ENCODE measurements around the gene METTL21A. TPM values are rescaled to one million over a fixed set of nuclear protein-coding genes. Genes with fewer than 3 reads are reported as not detected.

The METTL21A gene
- polyA plus RNA-seq (2013, experiment 1 of 2) = 13.1 TPM
- 13.2 TPM for polyA plus RNA-seq (2013, experiment 2 of 2)

- H3K4me1 ChIP-seq (ENCODE audit: control insufficient read depth, insufficient read depth, low read depth, low read length) = peaks cover 8% of the 10 kb centered on the region
Measured at GRCh38 chr2:207625014-207625907, at the start of gene METTL21A. Gene METTL21A (minus strand): TSS chr2:207625394. CDS start chr2:207624375, 1,019 bp downstream.

GRCh38 chr2:207674826-207675225, 49.6 kb upstream of the METTL21A start:
- no peak overlapping the region for H3K14ac ChIP-seq (ENCODE audit: low read length in 2 of 2)
- H2BK5ac ChIP-seq (ENCODE audit: low read depth, low read length, poor library complexity, severe bottlenecking) = no peak overlapping the region
- H3K4me1 ChIP-seq (ENCODE audit: control insufficient read depth, insufficient read depth, low read depth, low read length) = no peaks in the 10 kb centered on the region
- H3K4me2 ChIP-seq (ENCODE audit: low read length, poor library complexity, severe bottlenecking) = no peak overlapping the region
- H3K9me3 ChIP-seq (ENCODE audit: control insufficient read depth, low read length) = no peaks in the 10 kb centered on the region
- H3K4ac ChIP-seq (ENCODE audit: low read depth in 1 of 2, low read length in 2 of 2) = no peak overlapping the region
- H2BK12ac ChIP-seq (ENCODE audit: low read length in 2 of 2) = no peak overlapping the region
- H3K4me3 ChIP-seq (ENCODE audit: insufficient read depth in 1 of 2, low read depth in 1 of 2, low read length in 2 of 2) = no peak overlapping the region
- H3K79me1 ChIP-seq (replicated peaks; ENCODE audit: low read length, poor library complexity, severe bottlenecking) = no peaks in the 10 kb centered on the region
- H3K23ac ChIP-seq (ENCODE audit: low read length in 2 of 2) = no peak overlapping the region
- no peak for DNase-seq
- no peak overlapping the region for H3K9ac ChIP-seq (ENCODE audit: low read length)
- H2AFZ ChIP-seq (ENCODE audit: low read depth, low read length) = no peak overlapping the region
- H4K91ac ChIP-seq (ENCODE audit: low read length) = no peak overlapping the region
- peaks cover 0 to 9% of the 10 kb centered on the region in 2 experiments for H3K27me3 ChIP-seq (ENCODE audit: control insufficient read depth in 1 of 2, insufficient read depth in 1 of 2, low read length in 2 of 2)
- H2BK120ac ChIP-seq (ENCODE audit: low read depth, low read length) = no peak overlapping the region
- no peak overlapping the region for H2BK15ac ChIP-seq (ENCODE audit: low read depth, poor library complexity, severe bottlenecking)
- 50% methylated on average over 1 of the region's 2 CpGs for WGBS
- no peak overlapping the region for H4K8ac ChIP-seq (ENCODE audit: low read length)
- no peak overlapping the region for H3K18ac ChIP-seq (ENCODE audit: low read depth in 1 of 2, low read length in 2 of 2)
- no peak overlapping the region for H2AK5ac ChIP-seq (ENCODE audit: low read length, severe bottlenecking)
- H3K36me3 ChIP-seq (ENCODE audit: control insufficient read depth in 1 of 2, insufficient read depth in 2 of 2, low read depth in 1 of 2, low read length in 2 of 2) = no peaks in the 10 kb centered on the region
- no peak overlapping the region for H3K27ac ChIP-seq (ENCODE audit: low read length, poor library complexity, severe bottlenecking)

More at GRCh38 chr2:207625014-207625907, at the start of gene METTL21A:
- peak within 1 kb of the TSS; percentile 86 for H3K4me2 ChIP-seq (ENCODE audit: low read length, poor library complexity, severe bottlenecking)
- no peaks in the 10 kb centered on the region for H3K9me3 ChIP-seq (ENCODE audit: control insufficient read depth, low read length)
- H4K8ac ChIP-seq (ENCODE audit: low read length) = peak within 1 kb of the TSS; percentile 91
- H3K4me3 ChIP-seq (ENCODE audit: insufficient read depth in 1 of 2, low read depth in 1 of 2, low read length in 2 of 2) = peak within 1 kb of the TSS; percentile 83 to 99
- H2BK5ac ChIP-seq (ENCODE audit: low read depth, low read length, poor library complexity, severe bottlenecking) = peak within 1 kb of the TSS; percentile 87
- no peak within 1 kb of the TSS for H2AK5ac ChIP-seq (ENCODE audit: low read length, severe bottlenecking)
- peak within 1 kb of the TSS; percentile 98 for H2AFZ ChIP-seq (ENCODE audit: low read depth, low read length)
- H3K14ac ChIP-seq (ENCODE audit: low read length in 2 of 2) = peak within 1 kb of the TSS in 1 of 2 experiments; percentile 91
- under 1% methylated on average over 78 of the region's 92 CpGs for WGBS
- peak within 1 kb of the TSS; percentile 89 for H3K9ac ChIP-seq (ENCODE audit: low read length)
- H3K36me3 ChIP-seq (ENCODE audit: control insufficient read depth in 1 of 2, insufficient read depth in 2 of 2, low read depth in 1 of 2, low read length in 2 of 2) = peaks cover 9 to 15% of the 10 kb centered on the region in 2 experiments
- peak within 1 kb of the TSS; percentile 93 for H3K27ac ChIP-seq (ENCODE audit: low read length, poor library complexity, severe bottlenecking)
- peak within 1 kb of the TSS; percentile 84 for H4K91ac ChIP-seq (ENCODE audit: low read length)
- peak within 1 kb of the TSS; percentile 89 to 92 for H3K4ac ChIP-seq (ENCODE audit: low read depth in 1 of 2, low read length in 2 of 2)
- H3K18ac ChIP-seq (ENCODE audit: low read depth in 1 of 2, low read length in 2 of 2) = peak within 1 kb of the TSS; percentile 94 to 95
- H3K27me3 ChIP-seq (ENCODE audit: control insufficient read depth in 1 of 2, insufficient read depth in 1 of 2, low read length in 2 of 2) = no peaks in the 10 kb centered on the region
- H3K23ac ChIP-seq (ENCODE audit: low read length in 2 of 2) = peak within 1 kb of the TSS in 1 of 2 experiments; percentile 70
- peaks cover 15% of the 10 kb centered on the region for H3K79me1 ChIP-seq (replicated peaks; ENCODE audit: low read length, poor library complexity, severe bottlenecking)
- peak within 1 kb of the TSS; percentile 51 to 79 for H2BK12ac ChIP-seq (ENCODE audit: low read length in 2 of 2)
- H2BK15ac ChIP-seq (ENCODE audit: low read depth, poor library complexity, severe bottlenecking) = peak within 1 kb of the TSS; percentile 99
- peak within 1 kb of the TSS; percentile 90 for H2BK120ac ChIP-seq (ENCODE audit: low read depth, low read length)
- peak; percentile 87 for DNase-seq

- Histone ChIP-seq H3K18ac (ENCODE audit: low read depth in 1 of 2, low read length in 2 of 2) (no peak overlapping the region), H2BK5ac (ENCODE audit: low read depth, low read length, poor library complexity, severe bottlenecking) (no peak overlapping the region), H2AK5ac (ENCODE audit: low read length, severe bottlenecking) (no peak overlapping the region), H3K4me2 (ENCODE audit: low read length, poor library complexity, severe bottlenecking) (no peak overlapping the region), H3K9ac (ENCODE audit: low read length) (no peak overlapping the region), H3K27ac (ENCODE audit: low read length, poor library complexity, severe bottlenecking) (no peak overlapping the region), H2BK12ac (ENCODE audit: low read length in 2 of 2) (no peak overlapping the region), H2AFZ (ENCODE audit: low read depth, low read length) (no peak overlapping the region), H2BK15ac (ENCODE audit: low read depth, poor library complexity, severe bottlenecking) (no peak overlapping the region), H3K79me1 (replicated peaks; ENCODE audit: low read length, poor library complexity, severe bottlenecking) (no peaks in the 10 kb centered on the region), H3K9me3 (ENCODE audit: control insufficient read depth, low read length) (no peaks in the 10 kb centered on the region), H4K91ac (ENCODE audit: low read length) (no peak overlapping the region), H3K27me3 (ENCODE audit: control insufficient read depth in 1 of 2, insufficient read depth in 1 of 2, low read length in 2 of 2) (peaks cover 0 to 9% of the 10 kb centered on the region in 2 experiments), H3K4ac (ENCODE audit: low read depth in 1 of 2, low read length in 2 of 2) (no peak overlapping the region), H3K4me3 (ENCODE audit: insufficient read depth in 1 of 2, low read depth in 1 of 2, low read length in 2 of 2) (no peak overlapping the region), H4K8ac (ENCODE audit: low read length) (no peak overlapping the region), H3K14ac (ENCODE audit: low read length in 2 of 2) (no peak overlapping the region), H3K23ac (ENCODE audit: low read length in 2 of 2) (no peak overlapping the region), H2BK120ac (ENCODE audit: low read depth, low read length) (no peak overlapping the region), H3K36me3 (ENCODE audit: control insufficient read depth in 1 of 2, insufficient read depth in 2 of 2, low read depth in 1 of 2, low read length in 2 of 2) (no peaks in the 10 kb centered on the region), H3K4me1 (ENCODE audit: control insufficient read depth, insufficient read depth, low read depth, low read length) (no peaks in the 10 kb centered on the region)
- no peak for DNase-seq
Measured at GRCh38 chr2:207674266-207674774, 49.1 kb upstream of the METTL21A start.

- no peak overlapping the region for H4K8ac ChIP-seq (ENCODE audit: low read length)
- no peak overlapping the region for H3K4me3 ChIP-seq (ENCODE audit: insufficient read depth in 1 of 2, low read depth in 1 of 2, low read length in 2 of 2)
- H3K4me1 ChIP-seq (ENCODE audit: control insufficient read depth, insufficient read depth, low read depth, low read length) = no peaks in the 10 kb centered on the region
- H3K23ac ChIP-seq (ENCODE audit: low read length in 2 of 2) = no peak overlapping the region
- H3K9ac ChIP-seq (ENCODE audit: low read length) = no peak overlapping the region
- H4K91ac ChIP-seq (ENCODE audit: low read length) = no peak overlapping the region
- no peak overlapping the region for H3K4me2 ChIP-seq (ENCODE audit: low read length, poor library complexity, severe bottlenecking)
- H3K36me3 ChIP-seq (ENCODE audit: control insufficient read depth in 1 of 2, insufficient read depth in 2 of 2, low read depth in 1 of 2, low read length in 2 of 2) = no peaks in the 10 kb centered on the region
- no peak overlapping the region for H2AFZ ChIP-seq (ENCODE audit: low read depth, low read length)
- H2BK12ac ChIP-seq (ENCODE audit: low read length in 2 of 2) = no peak overlapping the region
- H2BK15ac ChIP-seq (ENCODE audit: low read depth, poor library complexity, severe bottlenecking) = no peak overlapping the region
- H3K4ac ChIP-seq (ENCODE audit: low read depth in 1 of 2, low read length in 2 of 2) = no peak overlapping the region
- H3K79me1 ChIP-seq (replicated peaks; ENCODE audit: low read length, poor library complexity, severe bottlenecking) = no peaks in the 10 kb centered on the region
- no peak overlapping the region for H3K18ac ChIP-seq (ENCODE audit: low read depth in 1 of 2, low read length in 2 of 2)
- 100% methylated on average over 1 of the region's 2 CpGs for WGBS
- H3K27ac ChIP-seq (ENCODE audit: low read length, poor library complexity, severe bottlenecking) = no peak overlapping the region
- no peaks in the 10 kb centered on the region for H3K9me3 ChIP-seq (ENCODE audit: control insufficient read depth, low read length)
- no peak overlapping the region for H3K14ac ChIP-seq (ENCODE audit: low read length in 2 of 2)
- H2BK120ac ChIP-seq (ENCODE audit: low read depth, low read length) = no peak overlapping the region
- no peak overlapping the region for H2AK5ac ChIP-seq (ENCODE audit: low read length, severe bottlenecking)
- DNase-seq = no peak
- peaks cover 0 to 2% of the 10 kb centered on the region in 2 experiments for H3K27me3 ChIP-seq (ENCODE audit: control insufficient read depth in 1 of 2, insufficient read depth in 1 of 2, low read length in 2 of 2)
- no peak overlapping the region for H2BK5ac ChIP-seq (ENCODE audit: low read depth, low read length, poor library complexity, severe bottlenecking)
Measured at GRCh38 chr2:207673431-207673830, 48.2 kb upstream of the METTL21A start.
